Panc1 (cell line): ENCODE results near the gene VPS50. TPM values are rescaled to one million over a fixed set of nuclear protein-coding genes. Genes with fewer than 3 reads are reported as not detected.

ENCODE experiments used
- ATAC-seq: fragments of 200-7000 bp; cut with Tn5 transposase; 2 replicates; pipeline ENCODE4 v1.9.1; 2020; ENCODE audit warnings: mild to moderate bottlenecking, moderate library complexity
- BruUV-seq: library from RNA; stranded (reverse); fragments of 400-500 nt; replicated peaks from 2 replicates; lab custom pipeline; 2021; lab: Mats Ljungman, UMichigan
- CTCF ChIA-PET: fragments of 300-600 bp; sonication (Branson Sonifier 250); formaldehyde crosslinking; loops from one replicate; lab custom pipeline; 2022; ENCODE audit warnings: antibody characterized with exemption; lab: Charles Lee
- POLR2A ChIA-PET: fragments of 300-600 bp; sonication (Branson Sonifier 250); formaldehyde crosslinking; loops from one replicate; lab custom pipeline; 2022; ENCODE audit warnings: antibody characterized with exemption; lab: Charles Lee
- DNase-seq: peaks from one replicate; pipeline ENCODE4 v3.0.0-alpha.2; 2010; ENCODE audit warnings: low read depth, low spot score
- H3K27ac ChIP-seq: 2 replicates; pipeline ENCODE4 v1.5.1; 2011; ENCODE audit warnings: mild to moderate bottlenecking, low read length, inconsistent platforms
- H3K27me3 ChIP-seq: fragments of 200-500 bp; sonication (Bioruptor generic); 2 replicates; pipeline ENCODE4 v1.6.0; 2014; ENCODE audit warnings: low read length, inconsistent platforms; ENCODE audit not compliant: control insufficient read depth, insufficient read depth
- H3K36me3 ChIP-seq: fragments of 200-500 bp; sonication (Bioruptor generic); 2 replicates; pipeline ENCODE4 v1.5.1; 2014; ENCODE audit warnings: inconsistent platforms, mild to moderate bottlenecking, low read length, moderate library complexity; ENCODE audit not compliant: control insufficient read depth, insufficient read depth
- H3K4me1 ChIP-seq: 2 replicates; pipeline ENCODE4 v1.5.1; 2011; ENCODE audit warnings: inconsistent platforms, mild to moderate bottlenecking, low read length, moderate library complexity; ENCODE audit not compliant: control insufficient read depth, insufficient read depth
- H3K4me3 ChIP-seq, 2 experiments: 2 replicates each; pipeline ENCODE4 v1.5.1; 2011 to 2012; ENCODE audit warnings: low read depth in 2 of 2, low read length in 2 of 2, mild to moderate bottlenecking in 2 of 2, inconsistent platforms in 1 of 2, moderate library complexity in 1 of 2
- H3K9me3 ChIP-seq: fragments of 200-500 bp; sonication (Bioruptor generic); 2 replicates; pipeline ENCODE4 v1.5.1; 2014; ENCODE audit warnings: low read depth, mild to moderate bottlenecking, inconsistent platforms, low read length, moderate library complexity; ENCODE audit not compliant: control insufficient read depth, insufficient read depth
- CTCF ChIP-seq: fragments of 450-650 bp; IDR thresholded peaks from 2 replicates; pipeline ENCODE4 v1.5.1; 2017; ENCODE audit warnings: mild to moderate bottlenecking
- POLR2AphosphoS5 ChIP-seq: IDR thresholded peaks from 2 replicates; pipeline ENCODE4 v1.6.1; 2012; ENCODE audit warnings: mild to moderate bottlenecking, low read depth, low read length, moderate library complexity
- REST ChIP-seq, 2 experiments: IDR thresholded peaks; 2 replicates each; pipeline ENCODE4 v1.6.1; 2011 to 2012; ENCODE audit warnings: low read depth in 2 of 2, control low read depth in 1 of 2, low read length in 1 of 2, mild to moderate bottlenecking in 1 of 2, moderate library complexity in 1 of 2; ENCODE audit not compliant: insufficient read depth in 1 of 2
- SIN3A ChIP-seq: IDR thresholded peaks from 2 replicates; pipeline ENCODE4 v1.6.1; 2012; ENCODE audit warnings: low read depth, mild to moderate bottlenecking, low read length, moderate library complexity, borderline replicate concordance; ENCODE audit not compliant: insufficient read depth
- TCF7L2 ChIP-seq: IDR thresholded peaks from 2 replicates; pipeline ENCODE4 v1.6.1; 2011; ENCODE audit warnings: mild to moderate bottlenecking, low read depth, low read length, inconsistent platforms
- in situ Hi-C: cut with HindIII; loops from 2 replicates; pipeline ENCODE4 v1.10.0; 2016; ENCODE audit warnings: low sequenced_read_pairs, low pct_unique_long_range_greater_than_20kb
- intact Hi-C: fragments of 100-400 bp; cut with micrococcal nuclease; formaldehyde crosslinking; loops from one replicate; pipeline ENCODE4 v1.10.0; 2022; ENCODE audit not compliant: unreplicated experiment
- total RNA-seq: library from RNA; stranded (reverse); gene quantifications from one replicate; pipeline ENCODE4 v1.2.1, GENCODE V29; 2021; ENCODE audit not compliant: unreplicated experiment

The VPS50 gene
- total RNA-seq, 1 experiment from 2014 or later = 14.6 TPM

- Histone ChIP-seq H3K4me1 (no peaks in the 10 kb centered on the region), H3K27ac (no peak overlapping the region), H3K36me3 (no peaks in the 10 kb centered on the region), H3K27me3 (peaks cover 2% of the 10 kb centered on the region; the same call in 1 of the 2 replicates), H3K9me3 (peaks cover 9% of the 10 kb centered on the region; the same call in 1 of the 2 replicates), H3K4me3 (no peak overlapping the region)
- no TSS peak for BruUV-seq
- TF ChIP-seq SIN3A = no peak
- in situ Hi-C loops (no loop called here), intact Hi-C loops (no loop called here)
- ChIA-PET CTCF (no interaction called here), POLR2A (interaction anchor here (0.5 kb wide), 1 partner anchor 68 kb away, joined by 6 read pairs; no protein-coding TSS in a partner anchor)
- no peak for ATAC-seq
- no peak for DNase-seq
Measured at GRCh38 chr7:93407239-93407638, 175.1 kb downstream of the VPS50 start.

- Histone ChIP-seq H3K4me3 (no peak overlapping the region), H3K27me3 (peaks cover 2% of the 10 kb centered on the region; the same call in 1 of the 2 replicates), H3K4me1 (no peaks in the 10 kb centered on the region), H3K9me3 (peaks cover 9% of the 10 kb centered on the region; the same call in 1 of the 2 replicates), H3K27ac (no peak overlapping the region), H3K36me3 (no peaks in the 10 kb centered on the region)
- BruUV-seq = no TSS peak
- in situ Hi-C loops = no loop called here
- ATAC-seq (no peak), DNase-seq (no peak)
- intact Hi-C loops = no loop called here
- ChIA-PET CTCF (no interaction called here), POLR2A (no interaction called here)
- TF ChIP-seq POLR2AphosphoS5 = no peak
- no peak for TF ChIP-seq CTCF
- TF ChIP-seq REST (IDR thresholded peaks at IDR 0.05; ENCODE audit: insufficient read depth in 1 of 2, low read depth in 2 of 2, low read length in 1 of 2) = no peak
- no peak for TF ChIP-seq TCF7L2
- TF ChIP-seq SIN3A = no peak
Measured at GRCh38 chr7:93409324-93409723, 177.2 kb downstream of the VPS50 start.

Other genes starting within 250 kb of the VPS50 start
- gene SAMD9, start 114.4 kb upstream of the VPS50 start, total RNA-seq = 6.0 TPM
- gene SAMD9L, start 84.0 kb upstream of the VPS50 start, total RNA-seq = 1.3 TPM
- gene HEPACAM2, start 5.9 kb upstream of the VPS50 start, total RNA-seq = not detected